PC-9 (cell line): Measurements from ENCODE around the gene PAK2. TPM values are rescaled to one million over a fixed set of nuclear protein-coding genes. Genes with fewer than 3 reads are reported as not detected.

ENCODE experiments used
- BruUV-seq: library from RNA; stranded (reverse); fragments of 400-500 nt; replicated peaks from 2 replicates; lab custom pipeline; 2021; lab: Mats Ljungman, UMichigan
- CTCF ChIA-PET: fragments of 300-600 bp; sonication (Branson Sonifier 250); formaldehyde crosslinking; loops from one replicate; lab custom pipeline; 2022; ENCODE audit warnings: antibody characterized with exemption; lab: Charles Lee
- POLR2A ChIA-PET: fragments of 300-600 bp; sonication (Branson Sonifier 250); formaldehyde crosslinking; loops from one replicate; lab custom pipeline; 2022; ENCODE audit warnings: antibody characterized with exemption; ENCODE audit not compliant: unreplicated experiment; lab: Charles Lee
- DNase-seq, 2 experiments: peaks; one replicate each; pipeline versions ENCODE4 v3.0.0 to v3.0.0-alpha.2; 2015 to 2022; ENCODE audit warnings: mixed read lengths in 1 of 2
- H2AFZ ChIP-seq: fragments of 200-600 bp; sonication (generic); 2 replicates; pipeline ENCODE4 v1.8.1; 2017; ENCODE audit warnings: antibody characterized with exemption
- H3F3A ChIP-seq: fragments of 200-600 bp; sonication (generic); 2 replicates; pipeline ENCODE4 v1.8.1; 2017; ENCODE audit warnings: antibody characterized with exemption, mild to moderate bottlenecking, low read depth; ENCODE audit not compliant: insufficient read depth
- H3K27ac ChIP-seq: fragments of 200-600 bp; sonication (generic); 2 replicates; pipeline ENCODE4 v1.6.1; 2016; ENCODE audit warnings: mixed run types
- H3K27me3 ChIP-seq: fragments of 200-600 bp; sonication (generic); 2 replicates; pipeline ENCODE4 v1.6.1; 2016; ENCODE audit warnings: low read depth, mixed run types; ENCODE audit not compliant: insufficient read depth
- H3K36me3 ChIP-seq: fragments of 200-600 bp; sonication (generic); 2 replicates; pipeline ENCODE4 v1.6.1; 2016; ENCODE audit warnings: low read depth, mixed run types
- H3K4me1 ChIP-seq: fragments of 200-600 bp; sonication (generic); replicated peaks from 2 replicates; pipeline ENCODE4 v1.6.1; 2016; ENCODE audit warnings: mixed run types; ENCODE audit not compliant: insufficient read depth
- H3K4me2 ChIP-seq: fragments of 200-600 bp; sonication (generic); 2 replicates; pipeline ENCODE4 v1.6.1; 2017; ENCODE audit warnings: mixed run types
- H3K4me3 ChIP-seq: fragments of 200-600 bp; sonication (generic); 2 replicates; pipeline ENCODE4 v1.6.1; 2016; ENCODE audit warnings: mixed run types
- H3K79me2 ChIP-seq: fragments of 200-600 bp; sonication (generic); 2 replicates; pipeline ENCODE4 v1.6.1; 2017; ENCODE audit warnings: low read depth, mixed run types
- H3K9me2 ChIP-seq: fragments of 200-600 bp; sonication (generic); 2 replicates; pipeline ENCODE4 v1.8.1; 2017; ENCODE audit warnings: mild to moderate bottlenecking; ENCODE audit not compliant: insufficient read depth
- H3K9me3 ChIP-seq: fragments of 200-600 bp; sonication (generic); 2 replicates; pipeline ENCODE4 v1.8.1; 2016; ENCODE audit warnings: low read depth; ENCODE audit not compliant: insufficient read depth
- H4K20me1 ChIP-seq: fragments of 200-600 bp; sonication (generic); 2 replicates; pipeline ENCODE4 v1.8.1; 2017; ENCODE audit not compliant: insufficient read depth
- CTCF ChIP-seq: fragments of 200-600 bp; sonication (generic); conservative IDR thresholded peaks from 2 replicates; pipeline ENCODE4 v1.6.1; 2017; ENCODE audit warnings: mixed run types, antibody characterized with exemption, mild to moderate bottlenecking, moderate library complexity
- EZH2 ChIP-seq: fragments of 200-600 bp; sonication (generic); IDR thresholded peaks from 2 replicates; pipeline ENCODE4 v1.8.0; 2017; ENCODE audit warnings: antibody characterized with exemption, low read depth
- intact Hi-C: fragments of 100-400 bp; cut with micrococcal nuclease; formaldehyde crosslinking; loops from one replicate; pipeline ENCODE4 v1.10.0; 2022; ENCODE audit not compliant: unreplicated experiment
- total RNA-seq: library from RNA; stranded (reverse); gene quantifications from 2 replicates; pipeline ENCODE4 v1.2.3, GENCODE V29; 2021

PAK2 gene
- total RNA-seq, 1 experiment from 2014 or later: 78.6 TPM

- no peaks in the 10 kb centered on the region for H4K20me1 ChIP-seq
- no peaks in the 10 kb centered on the region for H3K27me3 ChIP-seq
- no peaks in the 10 kb centered on the region for H3K79me2 ChIP-seq
- no peak overlapping the region for H2AFZ ChIP-seq
- ChIA-PET CTCF (no interaction called here), POLR2A (interaction anchor here (0.5 kb wide), 1 partner anchor 83 kb away, joined by 3 read pairs; no protein-coding TSS in a partner anchor)
- TF ChIP-seq EZH2 (no peak), CTCF (no peak)
- H3K4me3 ChIP-seq: no peak overlapping the region
- BruUV-seq: no TSS peak
- intact Hi-C loops: no loop called here
- H3K9me2 ChIP-seq: no peaks in the 10 kb centered on the region
- H3F3A ChIP-seq: no peaks in the 10 kb centered on the region
- H3K27ac ChIP-seq: no peak overlapping the region
- DNase-seq: no peak
- H3K4me2 ChIP-seq: no peak overlapping the region
- no peaks in the 10 kb centered on the region for H3K9me3 ChIP-seq
- no peaks in the 10 kb centered on the region for H3K4me1 ChIP-seq
- no peaks in the 10 kb centered on the region for H3K36me3 ChIP-seq
Observed at GRCh38 chr3:196695849-196696226, 43.8 kb upstream of the PAK2 start.

DNA sequence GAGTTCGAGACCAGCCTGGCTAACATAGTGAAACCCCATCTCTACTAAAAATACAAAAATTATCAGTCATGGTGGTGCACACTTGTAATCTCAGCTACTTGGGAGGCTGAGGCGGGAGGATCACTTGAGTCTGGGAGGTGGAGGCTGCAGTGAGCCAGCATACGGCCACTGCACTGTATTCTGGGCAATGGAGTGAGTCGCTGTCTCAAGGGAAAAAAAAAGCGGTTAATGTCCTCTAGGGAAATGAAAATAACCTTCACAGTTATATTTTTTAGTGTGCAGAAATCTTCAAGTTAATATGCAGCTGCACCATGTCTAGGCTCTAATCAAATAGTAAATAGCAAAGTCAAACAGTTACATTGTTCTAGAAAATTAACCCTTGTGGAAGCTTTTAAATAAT, 42.4 kb upstream of the PAK2 start:
- Histone ChIP-seq H3K27ac (no peak overlapping the region), H3K4me1 (no peaks in the 10 kb centered on the region), H3K9me3 (no peaks in the 10 kb centered on the region), H3K9me2 (no peaks in the 10 kb centered on the region), H4K20me1 (no peaks in the 10 kb centered on the region), H3K27me3 (no peaks in the 10 kb centered on the region), H3K79me2 (no peaks in the 10 kb centered on the region), H3K4me2 (no peak overlapping the region), H2AFZ (no peak overlapping the region), H3K4me3 (no peak overlapping the region), H3F3A (no peaks in the 10 kb centered on the region), H3K36me3 (no peaks in the 10 kb centered on the region)
- DNase-seq: no peak
- TF ChIP-seq EZH2 (no peak), CTCF (no peak)
- CTCF ChIA-PET: interaction anchor here (0.6 kb wide), 1 partner anchor 554 kb away, joined by 3 read pairs; no protein-coding TSS in a partner anchor
- intact Hi-C loops: no loop called here
- no TSS peak for BruUV-seq
- POLR2A ChIA-PET: no interaction called here

GRCh38 chr3:196699749-196700148, 39.9 kb upstream of the PAK2 start:
- BruUV-seq: no TSS peak
- TF ChIP-seq CTCF (no peak), EZH2 (no peak)
- Histone ChIP-seq H3K27ac (no peak overlapping the region), H3K4me1 (no peaks in the 10 kb centered on the region), H3K9me2 (no peaks in the 10 kb centered on the region), H3K9me3 (no peaks in the 10 kb centered on the region), H3K27me3 (no peaks in the 10 kb centered on the region), H4K20me1 (no peaks in the 10 kb centered on the region), H3F3A (no peaks in the 10 kb centered on the region), H2AFZ (no peak overlapping the region), H3K4me2 (no peak overlapping the region), H3K36me3 (no peaks in the 10 kb centered on the region), H3K4me3 (no peak overlapping the region), H3K79me2 (no peaks in the 10 kb centered on the region)
- ChIA-PET POLR2A (no interaction called here), CTCF (no interaction called here)
- no peak for DNase-seq
- intact Hi-C loops: no loop called here
